Breast epithelium (tissue), 3 donors: Measurements from ENCODE around the gene ZNF428.

Experiments
- POLR2A ChIP-seq: fragments of 450-650 bp; IDR thresholded peaks from one replicate; pipeline ENCODE4 v1.6.1; 2016; ENCODE audit warnings: antibody characterized with exemption, mild to moderate bottlenecking, moderate library complexity
- POLR2AphosphoS5 ChIP-seq, 3 donors: sonication (generic); formaldehyde crosslinking; IDR thresholded peaks; one replicate each; pipeline ENCODE4 v1.6.1; 2017; ENCODE audit warnings: antibody characterized with exemption in 3 of 3
- TF ChIP-seq, protein P1 (sequence below), 3 donors: fragments of 450-650 bp; IDR thresholded peaks; one replicate each; pipeline ENCODE4 v1.5.1; 2016 to 2017; ENCODE audit warnings: antibody characterized with exemption in 3 of 3, mild to moderate bottlenecking in 3 of 3, moderate library complexity in 3 of 3

DNA sequence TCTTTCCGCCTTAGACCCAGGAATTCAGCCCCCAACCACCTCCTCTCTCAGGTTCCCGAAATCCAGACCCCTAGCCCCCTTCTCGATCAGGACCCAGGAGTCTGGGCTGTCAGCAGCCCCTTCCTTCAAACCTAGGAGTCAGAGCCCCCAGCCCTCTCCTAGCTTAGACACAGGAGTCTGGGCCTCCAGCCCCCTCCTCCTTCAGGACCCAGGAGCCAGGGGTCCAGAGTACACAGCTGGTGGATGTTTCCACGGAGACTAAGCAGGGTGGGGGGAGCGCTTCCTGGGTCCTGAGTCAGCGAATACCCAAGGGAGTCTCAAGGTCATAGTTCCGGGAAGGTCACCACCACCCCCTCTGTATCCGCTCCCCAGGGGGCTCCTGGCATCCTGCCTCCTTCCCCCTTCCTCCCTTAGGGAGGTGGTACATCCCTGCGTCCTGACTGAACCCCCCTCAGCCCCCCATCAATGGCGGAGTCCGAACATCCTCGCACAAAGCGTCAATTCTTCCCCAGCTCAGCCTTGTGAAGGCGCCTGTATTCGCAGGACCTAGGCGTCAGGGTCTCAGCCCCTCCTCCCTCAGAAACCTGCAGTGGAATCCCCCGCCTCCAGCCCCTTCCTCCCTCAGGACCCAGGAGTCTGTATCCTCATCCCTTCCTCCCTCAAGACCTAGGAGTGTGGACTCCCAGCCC, 15.6 kb upstream of the ZNF428 start:
- TF ChIP-seq, protein P1, sequence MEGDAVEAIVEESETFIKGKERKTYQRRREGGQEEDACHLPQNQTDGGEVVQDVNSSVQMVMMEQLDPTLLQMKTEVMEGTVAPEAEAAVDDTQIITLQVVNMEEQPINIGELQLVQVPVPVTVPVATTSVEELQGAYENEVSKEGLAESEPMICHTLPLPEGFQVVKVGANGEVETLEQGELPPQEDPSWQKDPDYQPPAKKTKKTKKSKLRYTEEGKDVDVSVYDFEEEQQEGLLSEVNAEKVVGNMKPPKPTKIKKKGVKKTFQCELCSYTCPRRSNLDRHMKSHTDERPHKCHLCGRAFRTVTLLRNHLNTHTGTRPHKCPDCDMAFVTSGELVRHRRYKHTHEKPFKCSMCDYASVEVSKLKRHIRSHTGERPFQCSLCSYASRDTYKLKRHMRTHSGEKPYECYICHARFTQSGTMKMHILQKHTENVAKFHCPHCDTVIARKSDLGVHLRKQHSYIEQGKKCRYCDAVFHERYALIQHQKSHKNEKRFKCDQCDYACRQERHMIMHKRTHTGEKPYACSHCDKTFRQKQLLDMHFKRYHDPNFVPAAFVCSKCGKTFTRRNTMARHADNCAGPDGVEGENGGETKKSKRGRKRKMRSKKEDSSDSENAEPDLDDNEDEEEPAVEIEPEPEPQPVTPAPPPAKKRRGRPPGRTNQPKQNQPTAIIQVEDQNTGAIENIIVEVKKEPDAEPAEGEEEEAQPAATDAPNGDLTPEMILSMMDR (IDR thresholded peaks at IDR 0.05) = no peak
- TF ChIP-seq POLR2A (no peak), POLR2AphosphoS5 (IDR thresholded peaks at IDR 0.05) (no peak)
